HCT116 (cell line): ENCODE results near the gene CTSH. TPM values are rescaled to one million over a fixed set of nuclear protein-coding genes. Genes with fewer than 3 reads are reported as not detected.

ENCODE experiments used
- ATAC-seq: fragments of 200-7000 bp; cut with Tn5 transposase; 2 replicates; pipeline ENCODE4 v1.9.1; 2020; ENCODE audit warnings: mild to moderate bottlenecking, moderate library complexity
- BruUV-seq: library from RNA; stranded (reverse); fragments of 400-500 nt; replicated peaks from 2 replicates; lab custom pipeline; 2021; lab: Mats Ljungman, UMichigan
- CTCF ChIA-PET: fragments of 300-600 bp; sonication (Branson Sonifier 250); formaldehyde crosslinking; loops from one replicate; lab custom pipeline; 2021; ENCODE audit warnings: antibody characterized with exemption; lab: Charles Lee
- POLR2A ChIA-PET: fragments of 300-600, 350-600 bp; sonication (Branson Sonifier 250); formaldehyde crosslinking; loops from one replicate; lab custom pipeline; 2021; ENCODE audit warnings: antibody characterized with exemption; lab: Charles Lee
- RAD21 ChIA-PET, 2 experiments: fragments of 300-600 bp; sonication (Branson Sonifier 250); formaldehyde crosslinking; loops; one replicate each; lab custom pipeline; 2023; ENCODE audit warnings: low total read pairs in 2 of 2; ENCODE audit not compliant: uncharacterized antibody in 2 of 2, unreplicated experiment in 2 of 2, low non-redundant PET in 1 of 2; lab: Charles Lee
- DNase-seq: peaks from one replicate; pipeline ENCODE4 v3.0.0-alpha.2; 2010; ENCODE audit warnings: low read depth, low spot score
- H2AFZ ChIP-seq: fragments of 200-600 bp; shearing (Covaris generic), sonication (generic); 2 replicates; pipeline ENCODE4 v1.6.1; 2017; ENCODE audit warnings: low read depth, mixed run types, mixed read lengths, antibody characterized with exemption, low read length; ENCODE audit not compliant: poor library complexity, severe bottlenecking
- H3K27ac ChIP-seq: 2 replicates; pipeline ENCODE4 v1.5.1; 2012; ENCODE audit warnings: low read depth, low read length
- H3K27me3 ChIP-seq: fragments of 200-600 bp; sonication (generic); 2 replicates; pipeline ENCODE4 v1.6.1; 2016; ENCODE audit warnings: mixed run types, low read length, mixed read lengths; ENCODE audit not compliant: insufficient read depth
- H3K36me3 ChIP-seq, 2 experiments: fragments of 200-500 bp in 1 of 2; fragments of 200-600 bp in 1 of 2; sonication (Bioruptor generic) in 1 of 2; sonication (generic) in 1 of 2; 2 replicates each; pipeline versions ENCODE4 v1.5.1 to v1.6.1; 2014 to 2016; ENCODE audit warnings: low read length in 2 of 2, inconsistent platforms in 1 of 2, mixed read lengths in 1 of 2, mixed run types in 1 of 2; ENCODE audit not compliant: insufficient read depth in 2 of 2, control insufficient read depth in 1 of 2
- H3K4me1 ChIP-seq, 2 experiments: fragments of 200-600 bp in 1 of 2; sonication (generic) in 1 of 2; 2 replicates each; pipeline versions ENCODE4 v1.5.1 to v1.6.1; 2012 to 2017; ENCODE audit warnings: low read length in 2 of 2, inconsistent platforms in 1 of 2, mild to moderate bottlenecking in 1 of 2, mixed read lengths in 1 of 2, mixed run types in 1 of 2, moderate library complexity in 1 of 2; ENCODE audit not compliant: insufficient read depth in 2 of 2, control insufficient read depth in 1 of 2
- H3K4me2 ChIP-seq: fragments of 200-600 bp; sonication (generic); 2 replicates; pipeline ENCODE4 v1.6.1; 2017; ENCODE audit warnings: mixed run types, low read length, mixed read lengths
- H3K4me3 ChIP-seq, 2 experiments: fragments of 200-600 bp in 1 of 2; sonication (generic) in 1 of 2; replicated peaks in 1 of 2; 2 replicates each; pipeline ENCODE4 v1.5.1; 2011 to 2016; ENCODE audit warnings: low read length in 2 of 2, control low read depth in 1 of 2, low read depth in 1 of 2, mild to moderate bottlenecking in 1 of 2, mixed read lengths in 1 of 2, mixed run types in 1 of 2
- H3K79me2 ChIP-seq: fragments of 200-600 bp; sonication (generic); 2 replicates; pipeline ENCODE4 v1.6.1; 2017; ENCODE audit warnings: mild to moderate bottlenecking, mixed run types, low read length, moderate library complexity, mixed read lengths; ENCODE audit not compliant: insufficient read depth
- H3K9ac ChIP-seq: fragments of 200-600 bp; sonication (generic); 2 replicates; pipeline ENCODE4 v1.6.1; 2016; ENCODE audit warnings: low read length, mixed read lengths
- H3K9me2 ChIP-seq: fragments of 200-600 bp; sonication (generic), shearing (Covaris generic); 2 replicates; pipeline ENCODE4 v1.6.1; 2017; ENCODE audit warnings: mixed run types, mild to moderate bottlenecking, moderate library complexity; ENCODE audit not compliant: insufficient read depth
- H3K9me3 ChIP-seq, 2 experiments: fragments of 200-500 bp in 1 of 2; fragments of 200-600 bp in 1 of 2; sonication (Bioruptor generic) in 1 of 2; sonication (generic) in 1 of 2; 2 replicates each; pipeline ENCODE4 v1.6.1; 2014 to 2017; ENCODE audit warnings: low read length in 2 of 2, mixed read lengths in 2 of 2, inconsistent platforms in 1 of 2, low read depth in 1 of 2, mild to moderate bottlenecking in 1 of 2, mixed run types in 1 of 2, moderate library complexity in 1 of 2; ENCODE audit not compliant: control insufficient read depth in 1 of 2, insufficient read depth in 1 of 2
- H4K20me1 ChIP-seq: fragments of 200-600 bp; sonication (generic), shearing (Covaris generic); 2 replicates; pipeline ENCODE4 v1.6.1; 2017; ENCODE audit warnings: mixed run types, mild to moderate bottlenecking, moderate library complexity; ENCODE audit not compliant: insufficient read depth
- CEBPB ChIP-seq: IDR thresholded peaks from 2 replicates; pipeline ENCODE4 v1.6.1; 2012; ENCODE audit warnings: low read depth
- EGR1 ChIP-seq: IDR thresholded peaks from 2 replicates; pipeline ENCODE4 v1.6.1; 2012; ENCODE audit warnings: low read depth
- EZH2 ChIP-seq: fragments of 200-600 bp; sonication (generic); IDR thresholded peaks from 2 replicates; pipeline ENCODE4 v1.6.1; 2017; ENCODE audit warnings: antibody characterized with exemption, mixed run types
- FOSL1 ChIP-seq: IDR thresholded peaks from 2 replicates; pipeline ENCODE4 v1.6.1; 2012; ENCODE audit warnings: low read depth
- POLR2A ChIP-seq: IDR thresholded peaks from 2 replicates; pipeline ENCODE4 v1.7.0; 2011; ENCODE audit warnings: borderline replicate concordance; ENCODE audit not compliant: insufficient read depth, insufficient read length; ENCODE audit errors: extremely low read depth
- RAD21 ChIP-seq: IDR thresholded peaks from 2 replicates; pipeline ENCODE4 v1.6.1; 2012; ENCODE audit warnings: low read depth, mild to moderate bottlenecking
- SIN3A ChIP-seq: IDR thresholded peaks from 2 replicates; pipeline ENCODE4 v1.6.1; 2012; ENCODE audit warnings: low read depth
- SRF ChIP-seq: IDR thresholded peaks from 2 replicates; pipeline ENCODE4 v1.6.1; 2012; ENCODE audit warnings: low read depth
- YY1 ChIP-seq: IDR thresholded peaks from 2 replicates; pipeline ENCODE4 v1.6.1; 2011; ENCODE audit warnings: low read length, low read depth, moderate library complexity, mild to moderate bottlenecking; ENCODE audit not compliant: insufficient replicate concordance; ENCODE audit errors: extremely low read depth
- ZNF274 ChIP-seq: fragments of 200-500 bp; sonication (Bioruptor generic); IDR thresholded peaks from 2 replicates; pipeline ENCODE4 v1.6.1; 2014; ENCODE audit warnings: mild to moderate bottlenecking, low read depth, low read length, inconsistent platforms
- intact Hi-C: fragments of 100-400 bp; cut with micrococcal nuclease; formaldehyde crosslinking; loops from 2 replicates; pipeline ENCODE4 v1.10.0; 2022
- total RNA-seq: library from RNA; stranded (reverse); gene quantifications from one replicate; pipeline ENCODE4 v1.2.1, GENCODE V29; 2021; ENCODE audit not compliant: unreplicated experiment
- TF ChIP-seq, protein P1 (sequence below), 3 experiments: fragments of 200-600 bp in 1 of 3; sonication (generic) in 1 of 3; IDR thresholded peaks in 2 of 3; conservative IDR thresholded peaks in 1 of 3; 2 replicates each; pipeline ENCODE4 v1.5.1; 2012 to 2017; ENCODE audit warnings: low read depth in 2 of 3, low read length in 2 of 3, antibody characterized with exemption in 1 of 3, borderline replicate concordance in 1 of 3, control low read depth in 1 of 3, mild to moderate bottlenecking in 1 of 3, mixed read lengths in 1 of 3, mixed run types in 1 of 3, moderate library complexity in 1 of 3; ENCODE audit not compliant: insufficient read depth in 1 of 3
- TF ChIP-seq, protein P2 (sequence below): IDR thresholded peaks from 2 replicates; pipeline ENCODE4 v1.6.1; 2012; ENCODE audit warnings: low read depth

The CTSH gene
- total RNA-seq, 1 experiment from 2014 or later: 37.5 TPM

DNA sequence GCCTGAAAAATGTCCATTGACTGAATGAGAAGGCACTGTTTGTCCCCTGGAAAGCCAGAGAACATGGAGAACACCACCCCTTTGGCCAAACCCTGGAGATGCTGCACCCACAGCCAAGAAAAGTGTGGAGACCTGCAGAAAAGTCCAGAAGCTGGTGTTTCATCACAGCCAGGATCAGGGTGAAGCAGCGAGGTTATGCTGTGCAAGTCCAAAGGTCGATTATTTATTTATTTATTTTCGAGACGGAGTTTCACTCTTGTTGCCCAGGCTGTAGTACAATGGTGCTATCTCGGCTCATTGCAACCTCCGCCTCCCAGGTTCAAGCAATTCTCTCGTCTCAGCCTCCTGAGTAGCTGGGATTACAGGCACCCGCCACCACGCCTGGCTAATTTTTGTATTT, 5.5 kb upstream of the CTSH start:
- Histone ChIP-seq H3K36me3 (no peaks in the 10 kb centered on the region), H3K4me2 (no peak overlapping the region), H4K20me1 (no peaks in the 10 kb centered on the region), H2AFZ (no peak overlapping the region), H3K4me3 (no peak overlapping the region), H3K27ac (no peak overlapping the region), H3K9me3 (no peaks in the 10 kb centered on the region), H3K4me1 (peaks cover 12 to 36% of the 10 kb centered on the region in 2 experiments; a peak in 3 of 4 replicates), H3K9me2 (no peaks in the 10 kb centered on the region), H3K9ac (no peak overlapping the region), H3K27me3 (no peaks in the 10 kb centered on the region), H3K79me2 (no peaks in the 10 kb centered on the region)
- no peak for DNase-seq
- TF ChIP-seq ZNF274 (no peak), SRF (no peak), CEBPB (no peak), FOSL1 (no peak)
- TF ChIP-seq, protein P1, sequence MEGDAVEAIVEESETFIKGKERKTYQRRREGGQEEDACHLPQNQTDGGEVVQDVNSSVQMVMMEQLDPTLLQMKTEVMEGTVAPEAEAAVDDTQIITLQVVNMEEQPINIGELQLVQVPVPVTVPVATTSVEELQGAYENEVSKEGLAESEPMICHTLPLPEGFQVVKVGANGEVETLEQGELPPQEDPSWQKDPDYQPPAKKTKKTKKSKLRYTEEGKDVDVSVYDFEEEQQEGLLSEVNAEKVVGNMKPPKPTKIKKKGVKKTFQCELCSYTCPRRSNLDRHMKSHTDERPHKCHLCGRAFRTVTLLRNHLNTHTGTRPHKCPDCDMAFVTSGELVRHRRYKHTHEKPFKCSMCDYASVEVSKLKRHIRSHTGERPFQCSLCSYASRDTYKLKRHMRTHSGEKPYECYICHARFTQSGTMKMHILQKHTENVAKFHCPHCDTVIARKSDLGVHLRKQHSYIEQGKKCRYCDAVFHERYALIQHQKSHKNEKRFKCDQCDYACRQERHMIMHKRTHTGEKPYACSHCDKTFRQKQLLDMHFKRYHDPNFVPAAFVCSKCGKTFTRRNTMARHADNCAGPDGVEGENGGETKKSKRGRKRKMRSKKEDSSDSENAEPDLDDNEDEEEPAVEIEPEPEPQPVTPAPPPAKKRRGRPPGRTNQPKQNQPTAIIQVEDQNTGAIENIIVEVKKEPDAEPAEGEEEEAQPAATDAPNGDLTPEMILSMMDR (IDR thresholded peaks at IDR 0.05 in 2 of 3, conservative IDR thresholded peaks at IDR 0.05 in 1 of 3; ENCODE audit: borderline replicate concordance in 1 of 3, insufficient read depth in 1 of 3, low read depth in 2 of 3, low read length in 2 of 3): no peak
- ChIA-PET POLR2A (interaction anchor here (0.6 kb wide), 1 partner anchor 57 kb away, joined by 5 read pairs; no protein-coding TSS in a partner anchor), RAD21 (no interaction called here), CTCF (interaction anchor here (1.0 kb wide), 1 partner anchor 29 kb away, joined by 3 read pairs; no protein-coding TSS in a partner anchor)
- BruUV-seq: no TSS peak
- no peak for ATAC-seq
- intact Hi-C loops: no loop called here

DNA sequence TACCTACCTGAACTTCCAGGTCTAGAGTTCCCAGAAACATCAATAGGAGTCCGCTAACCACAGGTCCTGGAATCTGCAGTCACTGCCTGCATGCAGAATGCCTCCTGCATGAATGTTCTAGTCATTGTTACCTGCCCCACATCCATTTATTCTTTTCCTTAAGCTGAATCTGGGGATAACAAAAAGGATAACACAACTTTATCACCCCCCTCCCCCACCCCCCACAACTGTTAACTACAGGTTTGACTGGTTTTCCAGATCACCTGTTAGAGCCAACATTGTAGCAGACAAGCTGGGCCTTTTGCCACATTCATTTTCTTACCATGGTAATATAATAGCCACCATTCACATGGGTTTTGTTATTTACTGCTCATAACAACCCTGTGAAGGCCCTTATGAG, 4.6 kb upstream of the CTSH start:
- Histone ChIP-seq H3K79me2 (no peaks in the 10 kb centered on the region), H2AFZ (no peak overlapping the region), H3K4me1 (peaks cover 13 to 45% of the 10 kb centered on the region in 2 experiments), H3K9ac (no peak overlapping the region), H3K36me3 (no peaks in the 10 kb centered on the region), H3K4me2 (no peak overlapping the region), H4K20me1 (no peaks in the 10 kb centered on the region), H3K27ac (no peak overlapping the region), H3K4me3 (no peak overlapping the region), H3K9me2 (no peaks in the 10 kb centered on the region), H3K9me3 (no peaks in the 10 kb centered on the region), H3K27me3 (no peaks in the 10 kb centered on the region)
- POLR2A ChIA-PET: no interaction called here
- ATAC-seq (no peak), DNase-seq (no peak)
- no TSS peak for BruUV-seq
- CTCF ChIA-PET: no interaction called here
- intact Hi-C loops: no loop called here
- RAD21 ChIA-PET: no interaction called here
- no peak for TF ChIP-seq YY1
- TF ChIP-seq ZNF274: no peak
- TF ChIP-seq RAD21: no peak
- no peak for TF ChIP-seq CEBPB
- TF ChIP-seq EZH2: no peak
- TF ChIP-seq, protein P2, sequence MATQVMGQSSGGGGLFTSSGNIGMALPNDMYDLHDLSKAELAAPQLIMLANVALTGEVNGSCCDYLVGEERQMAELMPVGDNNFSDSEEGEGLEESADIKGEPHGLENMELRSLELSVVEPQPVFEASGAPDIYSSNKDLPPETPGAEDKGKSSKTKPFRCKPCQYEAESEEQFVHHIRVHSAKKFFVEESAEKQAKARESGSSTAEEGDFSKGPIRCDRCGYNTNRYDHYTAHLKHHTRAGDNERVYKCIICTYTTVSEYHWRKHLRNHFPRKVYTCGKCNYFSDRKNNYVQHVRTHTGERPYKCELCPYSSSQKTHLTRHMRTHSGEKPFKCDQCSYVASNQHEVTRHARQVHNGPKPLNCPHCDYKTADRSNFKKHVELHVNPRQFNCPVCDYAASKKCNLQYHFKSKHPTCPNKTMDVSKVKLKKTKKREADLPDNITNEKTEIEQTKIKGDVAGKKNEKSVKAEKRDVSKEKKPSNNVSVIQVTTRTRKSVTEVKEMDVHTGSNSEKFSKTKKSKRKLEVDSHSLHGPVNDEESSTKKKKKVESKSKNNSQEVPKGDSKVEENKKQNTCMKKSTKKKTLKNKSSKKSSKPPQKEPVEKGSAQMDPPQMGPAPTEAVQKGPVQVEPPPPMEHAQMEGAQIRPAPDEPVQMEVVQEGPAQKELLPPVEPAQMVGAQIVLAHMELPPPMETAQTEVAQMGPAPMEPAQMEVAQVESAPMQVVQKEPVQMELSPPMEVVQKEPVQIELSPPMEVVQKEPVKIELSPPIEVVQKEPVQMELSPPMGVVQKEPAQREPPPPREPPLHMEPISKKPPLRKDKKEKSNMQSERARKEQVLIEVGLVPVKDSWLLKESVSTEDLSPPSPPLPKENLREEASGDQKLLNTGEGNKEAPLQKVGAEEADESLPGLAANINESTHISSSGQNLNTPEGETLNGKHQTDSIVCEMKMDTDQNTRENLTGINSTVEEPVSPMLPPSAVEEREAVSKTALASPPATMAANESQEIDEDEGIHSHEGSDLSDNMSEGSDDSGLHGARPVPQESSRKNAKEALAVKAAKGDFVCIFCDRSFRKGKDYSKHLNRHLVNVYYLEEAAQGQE: no peak
- TF ChIP-seq SIN3A: no peak
- TF ChIP-seq, protein P1 (IDR thresholded peaks at IDR 0.05 in 2 of 3, conservative IDR thresholded peaks at IDR 0.05 in 1 of 3; ENCODE audit: borderline replicate concordance in 1 of 3, insufficient read depth in 1 of 3, low read depth in 2 of 3, low read length in 2 of 3): no peak
- no peak for TF ChIP-seq POLR2A
- no peak for TF ChIP-seq EGR1
